ENCODE data around the gene MYO16.

MYO16 gene

DNA sequence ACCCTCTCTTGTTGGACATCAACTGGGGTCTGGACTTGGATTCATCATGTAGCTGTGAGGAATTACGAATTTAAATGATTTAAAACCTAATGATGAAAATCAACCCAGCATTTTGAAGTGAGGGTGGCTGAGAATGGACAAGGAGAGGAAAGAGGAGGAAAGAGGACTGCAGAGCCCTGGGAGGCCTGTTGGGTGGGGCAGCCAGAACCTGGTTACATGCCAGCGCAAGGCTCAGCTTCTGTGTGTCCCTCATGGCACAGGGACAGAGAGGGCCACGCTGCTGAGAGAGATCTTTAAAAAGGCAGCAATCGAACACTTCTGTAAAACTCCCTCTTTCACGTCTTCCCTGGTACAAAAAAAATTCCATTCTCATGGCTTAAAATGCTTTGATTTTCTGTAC, 292.7 kb downstream of the MYO16 start:
- H3K9me3 Mint-ChIP-seq, result no peaks in the 10 kb centered on the region
- no peak overlapping the region for H3K27ac Mint-ChIP-seq
- H3K36me3 Mint-ChIP-seq (ENCODE audit: low read depth), result no peaks in the 10 kb centered on the region
- no peaks in the 10 kb centered on the region for H3K27me3 Mint-ChIP-seq
- ATAC-seq (no peak), DNase-seq (no peak)
- H3K4me3 Mint-ChIP-seq, result no peak overlapping the region
- H3K4me1 Mint-ChIP-seq, result no peaks in the 10 kb centered on the region

DNA sequence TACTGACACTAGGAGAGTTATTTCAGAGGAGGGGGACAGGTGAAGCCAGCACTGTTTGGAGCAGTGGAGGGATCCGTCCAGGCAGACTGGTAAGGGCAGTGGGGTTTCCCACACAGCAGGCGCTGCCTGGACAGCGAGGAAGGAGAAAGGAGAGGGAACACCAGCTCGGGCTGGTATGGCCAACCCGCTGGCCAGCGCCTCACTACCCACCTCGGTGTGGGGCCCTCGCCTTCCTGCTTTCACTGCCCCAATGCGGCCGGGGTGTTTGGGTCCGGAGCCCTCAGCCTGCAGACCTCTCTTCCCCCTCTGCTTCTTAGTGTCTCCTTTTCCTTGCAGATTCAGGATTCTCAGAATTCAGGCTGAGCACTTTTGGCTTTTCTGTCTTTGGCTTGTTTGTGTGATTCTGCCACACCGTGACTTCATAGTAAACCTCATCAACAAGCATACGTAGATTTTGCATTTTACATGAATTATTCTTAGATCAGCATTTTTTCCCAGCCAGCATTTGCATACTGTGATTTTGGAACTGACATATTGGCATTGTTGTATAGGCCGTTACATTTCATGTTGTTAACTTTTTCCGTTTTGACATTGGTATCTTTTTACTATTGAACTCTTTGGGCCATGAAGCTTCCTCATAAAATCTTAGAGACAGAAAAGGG, 294.1 kb downstream of the MYO16 start:
- no peak overlapping the region for H3K4me3 Mint-ChIP-seq
- H3K9me3 Mint-ChIP-seq, result no peaks in the 10 kb centered on the region
- no peaks in the 10 kb centered on the region for H3K36me3 Mint-ChIP-seq (ENCODE audit: low read depth)
- DNase-seq, result no peak
- H3K27me3 Mint-ChIP-seq, result no peaks in the 10 kb centered on the region
- no peaks in the 10 kb centered on the region for H3K4me1 Mint-ChIP-seq
- H3K27ac Mint-ChIP-seq, result no peak overlapping the region
- ATAC-seq, result no peak

GRCh38 chr13:108924134-108924533, 294.7 kb downstream of the MYO16 start:
- H3K27me3 Mint-ChIP-seq, result no peaks in the 10 kb centered on the region
- no peak for ATAC-seq
- no peak overlapping the region for H3K4me3 Mint-ChIP-seq
- no peak for DNase-seq
- H3K4me1 Mint-ChIP-seq, result no peaks in the 10 kb centered on the region
- H3K36me3 Mint-ChIP-seq (ENCODE audit: low read depth), result no peaks in the 10 kb centered on the region
- H3K27ac Mint-ChIP-seq, result no peak overlapping the region
- no peaks in the 10 kb centered on the region for H3K9me3 Mint-ChIP-seq

- Mint-ChIP-seq H3K4me1 (no peaks in the 10 kb centered on the region), H3K27me3 (no peaks in the 10 kb centered on the region), H3K9me3 (no peaks in the 10 kb centered on the region), H3K27ac (no peak overlapping the region), H3K4me3 (no peak overlapping the region), H3K36me3 (ENCODE audit: low read depth) (no peaks in the 10 kb centered on the region)
- ATAC-seq, result no peak
- no peak for DNase-seq
Observed at GRCh38 chr13:108924541-108924940, 295.1 kb downstream of the MYO16 start.

DNA sequence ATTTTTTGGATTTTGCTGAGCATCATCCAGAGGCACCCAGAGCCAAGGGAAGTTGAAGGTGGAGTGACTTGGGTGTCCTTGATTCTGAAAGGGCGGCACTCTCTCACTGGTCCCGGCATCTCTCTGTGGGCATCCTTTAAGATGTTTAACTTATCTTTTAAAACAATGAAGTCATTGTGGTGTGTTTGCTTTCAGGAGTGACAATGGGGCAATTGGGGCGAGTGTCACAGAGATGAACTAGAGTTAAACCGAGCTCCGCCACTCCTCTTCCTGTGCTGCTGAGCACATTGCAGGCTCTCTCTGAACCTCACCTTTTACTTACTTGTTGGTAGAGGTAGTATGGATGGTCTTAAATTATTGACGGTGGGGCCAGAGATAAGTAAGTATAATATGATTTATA, 295.7 kb downstream of the MYO16 start:
- no peak overlapping the region for H3K27ac Mint-ChIP-seq
- no peak for DNase-seq
- H3K4me3 Mint-ChIP-seq, result no peak overlapping the region
- no peak for ATAC-seq
- no peaks in the 10 kb centered on the region for H3K27me3 Mint-ChIP-seq
- no peaks in the 10 kb centered on the region for H3K36me3 Mint-ChIP-seq (ENCODE audit: low read depth)
- no peaks in the 10 kb centered on the region for H3K4me1 Mint-ChIP-seq
- H3K9me3 Mint-ChIP-seq, result no peaks in the 10 kb centered on the region

DNA sequence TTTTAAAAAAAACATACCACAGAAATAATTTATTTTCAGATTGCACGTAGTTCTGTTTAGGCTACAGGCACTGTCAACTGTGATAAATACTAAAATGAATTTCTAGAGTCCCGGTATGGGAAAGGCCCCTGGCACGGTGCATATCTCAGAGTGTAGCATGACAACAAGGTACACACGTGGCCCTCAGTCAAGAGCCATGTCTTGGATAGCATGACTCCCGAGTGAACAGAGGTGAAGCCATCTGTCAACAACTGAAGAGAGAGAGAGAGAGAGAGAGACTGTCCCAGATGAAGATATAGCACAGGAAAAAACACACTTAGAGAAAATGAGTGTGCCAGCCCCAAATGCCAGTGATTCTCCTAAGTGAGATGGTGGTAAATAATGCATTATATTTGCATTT, 297.5 kb downstream of the MYO16 start:
- no peak for ATAC-seq
- no peaks in the 10 kb centered on the region for H3K9me3 Mint-ChIP-seq

GRCh38 chr13:108927615-108928014, 298.2 kb downstream of the MYO16 start:
- Mint-ChIP-seq H3K36me3 (ENCODE audit: low read depth) (no peaks in the 10 kb centered on the region), H3K9me3 (no peaks in the 10 kb centered on the region), H3K27me3 (no peaks in the 10 kb centered on the region), H3K27ac (no peak overlapping the region), H3K4me1 (no peaks in the 10 kb centered on the region), H3K4me3 (no peak overlapping the region)
- no peak for DNase-seq
- ATAC-seq, result no peak

More for the DNA sequence above, 297.5 kb downstream of the MYO16 start:
- no peak overlapping the region for H3K27ac Mint-ChIP-seq
- no peaks in the 10 kb centered on the region for H3K4me1 Mint-ChIP-seq
- H3K27me3 Mint-ChIP-seq, result no peaks in the 10 kb centered on the region
- no peaks in the 10 kb centered on the region for H3K36me3 Mint-ChIP-seq (ENCODE audit: low read depth)
- H3K4me3 Mint-ChIP-seq, result no peak overlapping the region
- DNase-seq, result no peak

GRCh38 chr13:108929532-108930206, 300.3 kb downstream of the MYO16 start:
- H3K4me3 Mint-ChIP-seq, result no peak overlapping the region
- H3K4me1 Mint-ChIP-seq, result no peaks in the 10 kb centered on the region
- no peaks in the 10 kb centered on the region for H3K9me3 Mint-ChIP-seq
- H3K27ac Mint-ChIP-seq, result no peak overlapping the region
- H3K27me3 Mint-ChIP-seq, result no peaks in the 10 kb centered on the region
- DNase-seq (no peak), ATAC-seq (no peak)
- H3K36me3 Mint-ChIP-seq (ENCODE audit: low read depth), result no peaks in the 10 kb centered on the region

- no peaks in the 10 kb centered on the region for H3K4me1 Mint-ChIP-seq
- DNase-seq, result no peak
- no peaks in the 10 kb centered on the region for H3K9me3 Mint-ChIP-seq
- H3K27ac Mint-ChIP-seq, result no peak overlapping the region
- no peak overlapping the region for H3K4me3 Mint-ChIP-seq
- ATAC-seq, result no peak
- H3K27me3 Mint-ChIP-seq, result peaks cover 5% of the 10 kb centered on the region
- no peaks in the 10 kb centered on the region for H3K36me3 Mint-ChIP-seq (ENCODE audit: low read depth)
Observed at GRCh38 chr13:108932196-108932595, 302.8 kb downstream of the MYO16 start.

- H3K9me3 Mint-ChIP-seq, result peaks cover 4% of the 10 kb centered on the region
- no peaks in the 10 kb centered on the region for H3K4me1 Mint-ChIP-seq
- H3K27me3 Mint-ChIP-seq, result peaks cover 9% of the 10 kb centered on the region
- DNase-seq, result no peak
- no peak overlapping the region for H3K27ac Mint-ChIP-seq
- no peak overlapping the region for H3K4me3 Mint-ChIP-seq
- ATAC-seq, result no peak
- H3K36me3 Mint-ChIP-seq (ENCODE audit: low read depth), result peaks cover 2% of the 10 kb centered on the region
Observed at GRCh38 chr13:108933061-108933460, 303.6 kb downstream of the MYO16 start.

DNA sequence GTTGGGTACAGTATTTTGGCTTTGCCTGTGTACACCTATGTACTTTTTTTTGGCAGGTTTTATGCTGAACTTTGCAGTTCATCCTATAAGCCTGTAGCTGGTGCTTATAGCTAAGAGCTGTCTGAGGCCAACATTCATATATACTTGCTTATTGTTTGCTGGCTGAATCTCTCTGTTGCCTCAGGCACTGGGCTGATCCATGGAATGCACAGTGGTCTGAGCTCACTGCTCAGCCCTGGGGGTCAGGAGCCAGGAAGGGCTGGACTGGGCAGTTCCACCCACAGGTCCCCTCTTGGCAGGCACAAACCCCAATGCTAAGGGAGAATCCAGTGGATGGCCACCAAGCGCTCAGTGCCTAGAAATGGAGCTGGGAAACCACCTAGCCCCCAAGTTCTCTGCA, 308.7 kb downstream of the MYO16 start:
- Mint-ChIP-seq H3K9me3 (peaks cover 4% of the 10 kb centered on the region), H3K27ac (no peak overlapping the region), H3K36me3 (ENCODE audit: low read depth) (peaks cover 2% of the 10 kb centered on the region), H3K4me3 (no peak overlapping the region), H3K27me3 (peaks cover 14% of the 10 kb centered on the region), H3K4me1 (no peaks in the 10 kb centered on the region)
- ATAC-seq (no peak), DNase-seq (no peak)

DNA sequence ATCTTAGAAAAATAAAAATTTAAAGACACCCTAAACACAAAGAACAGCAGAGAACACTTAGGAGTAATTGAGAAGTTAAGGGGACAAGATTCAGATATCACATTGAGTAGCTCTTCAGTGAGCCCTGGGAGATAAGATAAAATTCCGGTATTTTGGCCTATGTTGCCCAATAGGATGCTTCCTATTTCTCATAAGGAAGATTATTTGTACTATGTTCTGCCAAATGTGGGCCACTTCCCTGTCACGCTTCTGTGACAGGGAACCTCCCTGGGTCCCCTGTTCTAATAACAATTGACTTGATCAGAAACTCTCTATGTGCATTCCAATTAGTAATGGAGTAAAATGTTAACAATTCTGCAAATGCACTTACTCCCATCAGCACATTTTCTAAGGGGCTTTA, 310.7 kb downstream of the MYO16 start:
- Mint-ChIP-seq H3K9me3 (peaks cover 4% of the 10 kb centered on the region), H3K27me3 (peaks cover 14% of the 10 kb centered on the region), H3K4me3 (no peak overlapping the region), H3K27ac (no peak overlapping the region), H3K36me3 (ENCODE audit: low read depth) (peaks cover 2% of the 10 kb centered on the region), H3K4me1 (no peaks in the 10 kb centered on the region)
- DNase-seq (no peak), ATAC-seq (no peak)

GRCh38 chr13:108943842-108944241, 314.4 kb downstream of the MYO16 start:
- H3K36me3 Mint-ChIP-seq (ENCODE audit: low read depth), result no peaks in the 10 kb centered on the region
- ATAC-seq, result no peak
- H3K9me3 Mint-ChIP-seq, result no peaks in the 10 kb centered on the region
- H3K4me3 Mint-ChIP-seq, result no peak overlapping the region
- peaks cover 8% of the 10 kb centered on the region for H3K27me3 Mint-ChIP-seq
- H3K27ac Mint-ChIP-seq, result no peak overlapping the region
- no peaks in the 10 kb centered on the region for H3K4me1 Mint-ChIP-seq
- no peak for DNase-seq

GRCh38 chr13:108944760-108945159, 315.3 kb downstream of the MYO16 start:
- Mint-ChIP-seq H3K27ac (no peak overlapping the region), H3K9me3 (no peaks in the 10 kb centered on the region), H3K4me3 (no peak overlapping the region), H3K36me3 (ENCODE audit: low read depth) (no peaks in the 10 kb centered on the region), H3K27me3 (peaks cover 6% of the 10 kb centered on the region), H3K4me1 (no peaks in the 10 kb centered on the region)
- no peak for DNase-seq
- ATAC-seq, result no peak

GRCh38 chr13:108947551-108948030, 318.2 kb downstream of the MYO16 start:
- DNase-seq, result no peak
- H3K4me3 Mint-ChIP-seq, result no peak overlapping the region
- no peaks in the 10 kb centered on the region for H3K9me3 Mint-ChIP-seq
- no peak overlapping the region for H3K27ac Mint-ChIP-seq
- H3K36me3 Mint-ChIP-seq (ENCODE audit: low read depth), result no peaks in the 10 kb centered on the region
- no peaks in the 10 kb centered on the region for H3K4me1 Mint-ChIP-seq
- H3K27me3 Mint-ChIP-seq, result peaks cover 3% of the 10 kb centered on the region
- ATAC-seq, result no peak

Data from activated naive CD8-positive, alpha-beta T cell treated with anti-CD3 and anti-CD28 coated beads, Interleukin-2, amount 50 U/mL, for 24 hours (primary cell).